Stimulated activated CD4-positive, alpha-beta T cell treated with anti-CD3 and anti-CD28 coated beads, TNF-alpha, amount 100 ng/mL, for 1 hour (primary cell): Measurements from ENCODE around the gene ATP6V1E1.
"Not testable (repeated sequence)": the region's sequence is repeated elsewhere in the genome, so short reads cannot be mapped to it uniquely, and the experiment has no call there.

Source experiments
- DNase-seq, 3 donors: peaks; one replicate each; pipeline ENCODE4 v3.0.0-alpha.2; 2020; ENCODE audit warnings: low read depth in 3 of 3, low spot score in 1 of 3

ATP6V1E1 gene

DNA sequence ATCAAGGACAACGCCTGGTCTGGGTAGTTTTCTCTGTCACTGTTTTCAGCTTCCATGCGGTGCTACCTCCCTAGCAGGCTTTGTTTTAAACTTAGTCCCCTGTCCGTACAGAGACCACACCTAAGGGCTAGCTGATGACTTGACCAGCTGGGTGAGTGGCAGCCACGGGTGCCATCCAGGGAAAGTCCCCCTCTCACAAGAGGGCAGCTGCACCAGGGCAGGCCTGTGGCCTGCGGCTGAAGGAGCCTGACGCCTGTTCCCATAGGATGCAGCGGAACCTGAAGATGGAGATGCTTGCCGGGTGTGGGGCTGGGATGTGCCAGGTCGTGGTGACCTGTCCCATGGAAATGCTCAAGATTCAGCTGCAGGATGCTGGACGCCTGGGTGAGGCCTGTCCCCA is 45.4 kb downstream of the ATP6V1E1 start:
- DNase-seq = no peak

DNA sequence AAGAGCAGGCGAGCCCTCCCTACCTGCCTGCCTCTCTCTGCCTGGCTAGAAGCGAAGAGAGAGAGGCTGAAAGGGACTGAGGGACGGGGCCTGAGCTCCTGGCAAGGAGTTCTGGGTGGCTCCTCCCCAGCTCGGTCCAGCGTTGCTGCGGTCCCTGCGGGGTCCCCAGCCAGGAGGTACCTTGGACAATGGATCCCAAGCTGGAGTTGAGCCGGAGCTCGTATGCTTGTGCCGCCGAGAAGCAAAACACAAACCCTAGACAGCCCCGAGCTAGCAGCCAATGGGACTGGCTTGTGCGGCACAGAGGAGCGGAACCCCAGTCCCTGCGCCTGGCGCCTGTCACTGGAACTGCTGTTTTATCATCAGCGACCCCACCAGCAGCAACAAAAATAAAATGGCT is 46.9 kb downstream of the ATP6V1E1 start:
- DNase-seq = no peak

DNA sequence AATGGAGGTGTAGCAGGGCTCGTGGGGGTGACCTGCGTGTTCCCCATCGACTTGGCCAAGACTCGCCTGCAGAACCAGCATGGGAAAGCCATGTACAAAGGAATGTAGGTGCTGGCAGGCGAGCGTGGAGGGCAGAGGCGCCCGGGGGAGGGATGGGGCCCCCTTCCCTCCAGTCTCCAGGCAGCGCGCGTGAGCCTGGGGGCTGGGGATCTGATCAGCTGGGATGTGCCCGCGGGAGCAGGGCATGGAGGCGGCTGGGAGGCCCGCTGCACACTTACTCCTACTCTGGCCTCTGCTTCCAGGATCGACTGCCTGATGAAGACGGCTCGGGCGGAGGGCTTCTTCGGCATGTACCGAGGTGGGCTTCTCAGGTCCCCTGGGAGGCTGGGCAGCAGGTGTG is 47.5 kb downstream of the ATP6V1E1 start:
- no peak for DNase-seq

GRCh38 chr22:17580441-17581031 is 48.0 kb downstream of the ATP6V1E1 start:
- no peak for DNase-seq

DNA sequence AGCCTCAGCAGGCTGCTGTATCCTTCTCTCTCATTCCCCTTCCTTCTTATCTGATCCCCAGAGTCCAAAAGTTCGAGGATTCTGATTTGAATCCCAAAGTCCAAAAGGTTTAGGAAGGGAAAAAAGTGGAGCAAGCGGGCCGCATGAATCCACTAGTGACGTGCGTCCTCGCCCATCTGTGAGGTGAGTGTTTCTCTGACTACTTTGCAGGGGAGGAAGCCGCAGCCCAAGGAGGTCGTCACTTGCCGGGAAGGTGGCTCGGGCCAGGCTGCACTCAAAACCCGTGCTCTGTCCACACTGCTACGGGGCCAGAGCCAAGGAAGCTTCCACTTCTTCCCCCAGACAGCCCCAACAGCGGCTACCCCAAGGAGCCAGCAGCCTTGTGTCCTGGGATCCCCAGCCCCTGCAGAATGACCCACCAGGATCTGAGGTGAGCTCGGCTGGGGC is 49.0 kb downstream of the ATP6V1E1 start:
- DNase-seq = no peak

DNA sequence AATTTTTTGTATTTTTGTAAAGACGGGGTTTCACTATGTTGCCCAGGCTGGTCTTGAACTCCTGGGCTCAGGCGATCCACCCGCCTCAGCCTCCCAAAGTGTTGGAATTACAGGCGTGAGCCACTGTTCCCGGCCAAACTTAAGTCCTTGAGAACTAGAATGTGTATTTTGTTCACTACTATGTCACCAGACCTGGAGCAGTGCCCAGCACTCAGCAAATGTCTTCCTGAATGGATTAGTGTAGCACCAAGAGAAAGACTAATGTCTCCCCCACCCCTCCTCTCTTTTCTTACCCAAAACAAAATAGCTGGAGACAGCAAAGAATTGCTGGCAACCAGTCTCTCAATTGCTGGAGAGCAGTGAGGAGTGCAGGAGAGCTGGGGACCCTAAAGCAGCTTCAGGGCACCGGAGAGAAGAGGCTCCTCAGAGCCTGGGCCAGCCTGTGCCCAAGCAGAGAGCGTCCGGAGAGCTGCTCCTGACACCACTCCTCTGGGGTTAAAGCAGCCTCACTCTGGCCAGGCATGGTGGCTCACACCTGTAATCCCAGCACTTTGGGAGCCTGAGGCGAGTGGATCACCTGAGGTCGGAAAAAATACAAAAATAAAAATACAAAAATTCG is 50.3 kb downstream of the ATP6V1E1 start:
- DNase-seq = no peak

- DNase-seq = no peak
Observed at GRCh38 chr22:17576470-17576869, 52.1 kb downstream of the ATP6V1E1 start.

DNA sequence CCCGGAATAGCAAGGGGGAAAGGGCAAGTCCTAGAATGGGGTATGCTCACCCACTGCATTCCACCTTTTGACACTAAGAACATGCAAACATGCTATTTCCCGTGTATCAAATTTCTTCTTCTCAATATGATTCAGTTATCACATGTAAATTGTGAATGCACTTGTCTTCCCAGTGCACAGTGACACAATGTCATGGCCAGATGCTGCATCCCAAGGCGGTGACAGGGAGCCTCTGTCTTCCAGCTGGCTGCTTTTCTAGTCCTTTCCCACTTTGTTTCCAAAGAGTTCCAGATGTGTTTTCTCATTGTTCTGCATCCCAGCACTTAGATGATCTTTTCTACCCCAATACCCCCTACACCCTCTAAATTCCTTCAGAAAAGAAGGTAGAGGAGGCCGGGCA is 52.9 kb downstream of the ATP6V1E1 start:
- no peak for DNase-seq

DNA sequence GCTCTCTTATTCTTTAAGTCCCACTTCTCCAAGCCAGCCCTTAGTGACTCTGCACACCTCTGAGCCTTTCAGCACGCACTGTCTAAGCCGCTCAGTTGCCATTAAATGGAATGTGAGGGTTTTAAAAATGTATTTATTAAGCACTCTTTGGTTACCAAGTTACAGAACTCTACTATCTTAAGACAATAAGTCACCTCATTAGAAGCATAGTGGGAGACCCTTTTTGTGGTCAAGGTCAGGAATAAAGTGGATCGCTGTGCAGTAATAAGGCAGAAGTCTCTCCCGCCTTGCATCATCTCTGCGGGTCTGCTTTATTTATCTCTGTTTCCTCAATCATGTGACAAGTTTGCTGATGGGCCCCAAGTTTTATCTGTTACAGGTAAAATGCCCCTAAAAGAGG is 53.4 kb downstream of the ATP6V1E1 start:
- no peak for DNase-seq

DNA sequence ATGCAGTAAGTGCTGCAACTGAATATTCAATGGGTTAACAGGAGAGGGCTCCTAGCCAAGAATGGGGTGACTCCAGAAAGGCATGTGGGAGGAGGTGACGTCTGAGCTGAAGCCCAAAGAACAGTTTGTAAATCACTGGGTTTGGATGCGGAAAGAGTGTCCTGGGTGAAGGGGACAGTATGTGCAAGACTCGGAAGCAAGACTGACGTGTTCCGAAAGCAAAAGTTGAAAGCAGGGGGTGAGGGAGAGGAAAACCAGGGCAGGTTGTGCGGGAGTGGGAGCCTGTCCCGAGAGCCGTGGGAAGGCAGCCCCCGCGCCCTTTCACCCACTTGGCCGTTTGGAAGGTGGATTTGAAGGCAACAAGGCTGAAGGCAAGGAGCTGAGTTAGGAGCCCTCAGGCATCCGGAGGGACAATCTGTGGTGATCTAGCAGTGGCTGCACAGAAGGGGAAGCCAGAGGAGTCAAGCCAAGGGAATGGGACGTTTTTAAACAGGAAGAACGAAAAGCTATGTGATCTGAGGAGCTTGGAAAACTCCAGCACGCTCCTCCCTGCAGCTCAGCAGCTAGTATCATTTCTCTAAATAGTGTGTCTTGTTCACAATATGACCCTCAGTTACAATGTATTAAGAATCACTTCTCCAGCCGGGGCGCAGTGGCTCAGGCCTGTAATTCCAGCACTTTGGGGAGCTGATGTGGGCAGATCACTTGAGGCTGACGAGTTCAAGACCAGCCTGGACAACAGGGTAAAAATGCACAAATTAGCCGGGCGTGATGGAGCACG is 57.5 kb downstream of the ATP6V1E1 start:
- DNase-seq = no peak

DNA sequence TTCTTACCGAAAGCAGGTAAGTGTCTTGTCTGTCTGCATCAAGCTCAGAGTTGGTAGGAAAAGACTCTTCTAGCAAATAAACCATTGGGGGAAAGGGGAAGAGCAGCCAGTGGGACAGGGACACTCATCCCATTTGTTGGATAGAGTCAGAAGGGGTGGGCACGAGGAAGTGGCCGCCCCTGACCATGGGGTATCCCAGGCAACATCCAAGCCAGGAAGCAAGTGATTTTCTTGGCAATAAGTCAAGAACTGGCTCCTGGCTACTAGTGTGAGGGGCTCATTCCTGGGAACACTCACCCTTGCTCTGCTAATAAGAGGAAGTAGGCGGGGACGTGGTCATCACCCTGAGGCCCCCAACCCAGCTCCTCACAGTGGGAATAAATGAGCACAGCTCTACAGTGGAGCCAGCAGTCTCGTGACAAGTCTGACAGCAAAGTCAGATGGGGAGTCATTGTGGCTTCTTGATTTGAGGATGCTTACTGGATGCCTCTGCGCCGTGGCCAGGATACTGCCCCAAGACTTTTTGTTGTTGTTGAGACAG is 58.5 kb downstream of the ATP6V1E1 start:
- DNase-seq = no peak

GRCh38 chr22:17566776-17567175 is 61.8 kb downstream of the ATP6V1E1 start:
- DNase-seq = no peak

- DNase-seq = not testable (repeated sequence)
Observed at GRCh38 chr22:17566016-17566687, 62.4 kb downstream of the ATP6V1E1 start.

DNA sequence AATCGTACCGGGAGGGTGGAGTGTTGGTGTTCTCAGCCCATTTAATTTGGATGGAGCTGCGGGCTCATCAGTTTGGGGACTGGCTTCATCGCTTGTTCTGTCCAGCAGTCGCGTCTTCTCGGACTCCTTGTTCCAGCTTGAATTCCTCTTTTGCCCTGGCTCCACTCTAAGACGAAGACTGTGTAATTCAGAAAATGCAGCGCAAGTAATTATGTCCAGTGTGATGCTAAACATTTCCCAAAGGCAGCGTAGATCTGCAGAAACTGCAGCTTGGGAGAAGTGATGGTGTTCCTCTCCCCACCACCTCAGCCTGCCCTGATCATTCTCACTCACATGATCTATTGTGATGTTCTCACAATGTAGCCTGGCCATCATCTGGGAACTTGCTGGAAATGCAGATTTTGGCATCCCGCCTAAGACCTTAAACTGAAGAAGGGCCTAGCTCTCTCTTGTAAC is 64.6 kb downstream of the ATP6V1E1 start:
- DNase-seq = no peak

GRCh38 chr22:17562906-17563870 is 65.4 kb downstream of the ATP6V1E1 start, which contains the start of gene SLC25A18:
TSS of gene SLC25A18 (plus strand) at chr22:17563498. CDS start at chr22:17579945, 16,447 bp downstream.
- DNase-seq = no peak

- no peak for DNase-seq
Observed at GRCh38 chr22:17559188-17559587, 69.4 kb downstream of the ATP6V1E1 start.

DNA sequence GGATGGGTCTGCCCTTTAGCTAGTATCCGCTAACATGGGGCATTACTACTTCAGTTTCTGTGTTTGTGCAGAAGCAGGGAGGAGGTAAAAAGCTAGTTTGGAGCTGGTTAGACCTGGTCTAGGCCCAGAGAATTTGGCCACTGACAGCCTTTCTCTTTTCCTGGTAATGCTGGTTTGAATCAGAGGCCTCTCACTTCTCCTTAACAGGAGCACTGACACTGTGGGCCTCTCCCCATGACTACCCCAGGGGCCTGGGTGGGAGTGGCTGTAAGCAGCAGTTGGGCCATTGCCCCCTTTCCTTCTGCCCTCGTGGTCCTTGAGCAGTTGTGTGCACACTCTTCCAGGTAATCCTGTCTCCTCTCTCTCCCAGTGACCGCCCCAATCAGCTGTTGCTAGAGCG is 73.7 kb downstream of the ATP6V1E1 start:
- DNase-seq = no peak

- DNase-seq = no peak
Observed at GRCh38 chr22:17552737-17553136, 75.8 kb downstream of the ATP6V1E1 start.

- DNase-seq = no peak
Observed at GRCh38 chr22:17549655-17550054, 78.9 kb downstream of the ATP6V1E1 start.

DNA sequence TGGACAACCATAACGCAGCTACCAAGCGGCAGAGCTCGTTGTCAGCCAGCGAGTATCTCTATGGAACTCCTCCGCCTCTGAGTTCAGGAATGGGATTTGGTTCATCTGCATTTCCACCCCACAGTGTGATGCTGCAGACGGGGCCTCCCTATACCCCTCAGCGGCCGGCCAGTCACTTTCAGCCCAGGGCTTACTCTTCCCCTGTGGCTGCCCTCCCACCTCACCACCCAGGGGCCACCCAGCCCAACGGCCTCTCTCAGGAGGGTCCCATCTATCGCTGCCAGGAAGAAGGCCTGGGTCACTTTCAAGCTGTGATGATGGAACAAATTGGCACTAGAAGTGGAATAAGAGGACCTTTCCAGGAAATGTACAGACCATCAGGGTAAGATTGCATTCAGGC is 79.4 kb downstream of the ATP6V1E1 start:
- DNase-seq = no peak
